ENCODE results near the gene ARHGDIG.

Gene ARHGDIG

DNA sequence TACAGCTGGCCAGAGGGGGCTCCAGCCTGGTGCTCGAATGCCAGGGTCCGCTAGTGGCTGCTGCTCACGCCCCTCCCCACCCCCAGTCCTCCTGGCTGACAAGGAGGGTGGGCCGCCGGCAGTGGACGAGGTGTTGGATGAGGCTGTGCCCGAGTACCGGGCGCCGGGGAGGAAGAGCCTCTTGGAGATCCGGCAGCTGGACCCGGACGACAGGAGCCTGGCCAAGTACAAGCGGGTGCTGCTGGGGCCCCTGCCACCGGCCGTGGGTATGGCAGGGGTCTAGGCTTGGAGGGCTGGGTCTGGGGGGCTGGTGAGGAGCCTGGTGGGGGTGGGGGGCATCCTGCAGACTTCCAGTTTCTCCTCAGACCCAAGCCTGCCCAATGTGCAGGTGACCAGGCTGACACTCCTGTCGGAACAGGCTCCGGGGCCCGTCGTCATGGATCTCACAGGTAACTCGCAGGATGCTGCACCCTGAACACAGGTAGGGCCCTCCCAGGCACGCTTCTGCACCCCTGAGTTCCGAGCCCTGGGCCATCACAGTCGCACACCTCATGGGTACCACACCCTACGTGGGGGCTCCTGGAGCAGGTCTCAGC is 1.4 kb downstream of the ARHGDIG start:
- DNase-seq = no peak

DNA sequence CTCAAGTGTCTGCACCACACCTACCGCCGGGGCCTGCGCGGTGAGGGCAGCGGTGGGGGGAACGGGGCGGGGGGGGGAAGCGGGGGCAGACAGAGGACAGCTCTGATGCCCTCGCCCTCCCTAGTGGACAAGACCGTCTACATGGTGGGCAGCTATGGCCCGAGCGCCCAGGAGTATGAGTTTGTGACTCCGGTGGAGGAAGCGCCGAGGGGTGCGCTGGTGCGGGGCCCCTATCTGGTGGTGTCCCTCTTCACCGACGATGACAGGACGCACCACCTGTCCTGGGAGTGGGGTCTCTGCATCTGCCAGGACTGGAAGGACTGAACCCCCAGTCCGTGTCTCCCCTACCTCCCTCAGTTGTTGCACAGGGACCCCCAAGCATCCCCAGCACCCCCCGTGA is 2.1 kb downstream of the ARHGDIG start:
- no peak for DNase-seq

DNA sequence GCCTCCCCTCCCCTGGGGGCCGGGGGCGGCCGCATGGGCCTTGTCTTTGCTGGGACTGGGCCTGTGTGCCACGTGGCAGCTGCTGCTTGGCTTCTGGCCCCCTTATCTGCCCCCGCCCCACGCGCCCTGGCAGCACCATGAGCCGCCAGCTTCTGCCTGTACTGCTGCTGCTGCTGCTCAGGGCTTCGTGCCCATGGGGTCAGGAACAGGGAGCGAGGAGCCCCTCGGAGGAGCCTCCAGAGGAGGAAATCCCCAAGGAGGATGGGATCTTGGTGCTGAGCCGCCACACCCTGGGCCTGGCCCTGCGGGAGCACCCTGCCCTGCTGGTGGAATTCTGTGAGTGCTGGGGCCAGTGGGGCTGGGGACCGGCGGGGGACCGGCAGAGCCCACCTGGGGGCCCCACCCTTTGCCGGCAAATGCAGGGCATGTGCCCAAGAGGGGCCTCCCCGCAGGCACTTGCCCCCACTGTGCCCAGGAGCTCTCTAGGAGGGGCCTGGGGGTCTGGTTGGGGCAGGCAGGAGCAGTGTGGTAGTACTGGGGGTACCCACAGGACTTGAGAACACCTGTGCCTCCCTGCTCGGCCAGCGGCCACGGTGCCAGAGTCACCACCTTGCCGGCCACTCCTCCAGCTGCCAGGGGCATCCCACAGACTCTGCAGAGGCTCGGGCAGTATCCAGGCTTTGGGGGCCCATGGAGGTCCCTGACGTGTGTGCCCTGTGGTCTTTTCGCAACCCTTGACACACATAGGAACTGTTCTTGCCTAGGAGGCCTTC is 2.8 kb downstream of the ARHGDIG start, which contains the start of gene PDIA2:
Gene PDIA2 (plus strand): TSS at position 132 of the 773 bp plus-strand sequence. CDS start 6 bp downstream, at position 138.
- no peak for DNase-seq

DNA sequence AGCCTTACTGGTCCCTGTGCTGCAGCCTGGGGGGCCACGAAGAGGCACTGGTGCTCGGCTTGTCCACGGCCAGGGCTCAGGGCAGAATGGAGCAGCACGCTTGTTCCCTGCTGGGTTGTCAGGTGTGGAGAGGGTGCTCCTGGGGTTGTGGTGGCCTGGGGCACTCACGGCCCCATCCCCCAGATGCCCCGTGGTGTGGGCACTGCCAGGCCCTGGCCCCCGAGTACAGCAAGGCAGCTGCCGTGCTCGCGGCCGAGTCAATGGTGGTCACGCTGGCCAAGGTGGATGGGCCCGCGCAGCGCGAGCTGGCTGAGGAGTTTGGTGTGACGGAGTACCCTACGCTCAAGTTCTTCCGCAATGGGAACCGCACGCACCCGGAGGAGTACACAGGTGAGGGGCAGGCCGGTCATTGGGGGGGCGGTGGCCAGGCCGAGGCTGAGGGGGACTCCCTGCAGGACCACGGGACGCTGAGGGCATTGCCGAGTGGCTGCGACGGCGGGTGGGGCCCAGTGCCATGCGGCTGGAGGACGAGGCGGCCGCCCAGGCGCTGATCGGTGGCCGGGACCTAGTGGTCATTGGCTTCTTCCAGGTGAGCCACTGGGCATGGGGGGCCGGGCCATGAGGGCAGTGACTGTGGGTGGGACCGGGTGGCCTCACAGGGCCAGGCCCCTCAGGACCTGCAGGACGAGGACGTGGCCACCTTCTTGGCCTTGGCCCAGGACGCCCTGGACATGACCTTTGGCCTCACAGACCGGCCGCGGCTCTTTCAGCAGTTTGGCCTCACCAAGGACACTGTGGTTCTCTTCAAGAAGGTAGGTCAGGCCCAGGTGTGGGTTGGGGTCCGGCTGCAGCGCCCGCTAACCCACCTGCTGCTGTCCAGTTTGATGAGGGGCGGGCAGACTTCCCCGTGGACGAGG is 4.1 kb downstream of the ARHGDIG start:
- no peak for DNase-seq

DNA sequence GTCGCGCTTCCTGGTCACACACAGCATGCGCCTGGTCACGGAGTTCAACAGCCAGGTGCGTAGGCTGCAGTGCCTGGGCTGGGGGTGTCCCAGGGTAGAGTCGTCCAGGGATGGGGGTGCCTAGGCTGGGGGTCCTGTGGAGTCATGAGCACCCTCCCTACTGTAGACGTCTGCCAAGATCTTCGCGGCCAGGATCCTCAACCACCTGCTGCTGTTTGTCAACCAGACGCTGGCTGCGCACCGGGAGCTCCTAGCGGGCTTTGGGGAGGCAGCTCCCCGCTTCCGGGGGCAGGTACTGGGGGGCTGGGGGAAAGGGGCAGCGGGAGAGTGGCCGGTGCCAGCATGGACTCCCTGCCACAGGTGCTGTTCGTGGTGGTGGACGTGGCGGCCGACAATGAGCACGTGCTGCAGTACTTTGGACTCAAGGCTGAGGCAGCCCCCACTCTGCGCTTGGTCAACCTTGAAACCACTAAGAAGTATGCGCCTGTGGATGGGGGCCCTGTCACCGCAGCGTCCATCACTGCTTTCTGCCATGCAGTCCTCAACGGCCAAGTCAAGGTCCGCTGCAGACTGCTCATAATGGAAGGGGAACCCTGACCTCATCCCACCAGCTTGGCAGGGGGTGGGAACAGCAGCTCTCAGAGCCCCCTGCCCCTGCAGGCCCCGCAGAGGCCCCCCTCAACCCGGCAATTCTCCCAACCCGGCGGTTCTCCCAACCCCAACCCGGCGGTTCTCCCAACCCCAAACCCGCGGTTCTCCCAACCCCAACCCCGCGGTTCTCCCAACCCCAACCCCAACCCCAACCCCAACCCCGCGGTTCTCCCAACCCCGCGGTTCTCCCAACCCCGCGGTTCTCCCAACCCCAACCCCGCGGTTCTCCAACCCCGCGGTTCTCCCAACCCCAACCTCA is 5.0 kb downstream of the ARHGDIG start:
- DNase-seq = no peak

DNA sequence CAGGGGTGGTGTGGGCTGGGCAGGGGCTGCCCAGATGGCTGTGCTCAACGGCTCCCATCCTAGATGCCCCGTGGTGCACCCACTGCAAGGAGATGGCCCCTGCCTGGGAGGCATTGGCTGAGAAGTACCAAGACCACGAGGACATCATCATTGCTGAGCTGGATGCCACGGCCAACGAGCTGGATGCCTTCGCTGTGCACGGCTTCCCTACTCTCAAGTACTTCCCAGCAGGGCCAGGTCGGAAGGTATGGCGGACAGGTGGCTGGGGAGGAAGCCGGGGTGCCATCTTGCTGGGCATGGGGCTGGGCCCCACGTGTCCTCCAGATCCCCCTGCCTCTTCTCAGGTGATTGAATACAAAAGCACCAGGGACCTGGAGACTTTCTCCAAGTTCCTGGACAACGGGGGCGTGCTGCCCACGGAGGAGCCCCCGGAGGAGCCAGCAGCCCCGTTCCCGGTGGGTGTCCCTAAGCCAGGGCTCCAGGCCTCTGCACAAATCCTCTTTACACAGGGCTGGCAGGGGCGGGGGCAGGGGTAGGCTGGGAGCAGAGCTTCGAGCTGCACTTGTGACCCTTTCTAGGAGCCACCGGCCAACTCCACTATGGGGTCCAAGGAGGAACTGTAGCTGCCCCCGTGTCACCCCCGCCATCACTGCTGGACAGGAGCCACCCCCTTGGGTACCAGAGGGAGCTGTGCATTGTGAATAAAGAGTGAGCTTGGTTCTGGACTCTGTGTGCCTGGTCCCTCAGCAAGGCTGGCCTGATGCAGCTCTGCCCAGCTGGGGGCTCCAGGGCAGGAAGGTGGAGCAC is 6.3 kb downstream of the ARHGDIG start:
- DNase-seq = no peak

DNA sequence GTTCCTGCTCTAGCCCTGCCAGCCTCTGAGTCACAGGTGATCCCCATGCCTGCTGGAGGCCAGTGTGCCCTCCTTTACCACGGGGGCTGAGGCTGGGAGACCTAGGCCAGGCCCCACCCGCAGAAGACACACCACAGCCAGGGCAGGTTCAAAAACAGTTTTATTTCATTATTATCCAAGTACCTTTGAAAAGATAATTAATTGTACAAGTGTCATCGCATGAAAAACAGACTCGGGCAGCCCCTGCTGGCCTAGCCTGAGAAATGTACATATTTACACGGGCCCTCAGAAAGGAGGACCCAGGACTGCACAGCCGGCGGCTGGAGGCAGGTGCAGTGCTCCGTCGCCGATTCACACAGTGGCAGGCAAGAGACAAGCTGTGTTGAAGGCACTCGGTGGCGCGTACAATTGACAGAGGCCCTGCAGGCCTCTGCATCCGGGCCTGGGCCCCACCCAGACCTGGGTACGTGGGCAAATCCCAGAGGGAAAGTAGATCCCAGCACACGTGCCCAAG is 7.0 kb downstream of the ARHGDIG start:
- DNase-seq = peak; percentile 34 to 73 (median 47)

DNA sequence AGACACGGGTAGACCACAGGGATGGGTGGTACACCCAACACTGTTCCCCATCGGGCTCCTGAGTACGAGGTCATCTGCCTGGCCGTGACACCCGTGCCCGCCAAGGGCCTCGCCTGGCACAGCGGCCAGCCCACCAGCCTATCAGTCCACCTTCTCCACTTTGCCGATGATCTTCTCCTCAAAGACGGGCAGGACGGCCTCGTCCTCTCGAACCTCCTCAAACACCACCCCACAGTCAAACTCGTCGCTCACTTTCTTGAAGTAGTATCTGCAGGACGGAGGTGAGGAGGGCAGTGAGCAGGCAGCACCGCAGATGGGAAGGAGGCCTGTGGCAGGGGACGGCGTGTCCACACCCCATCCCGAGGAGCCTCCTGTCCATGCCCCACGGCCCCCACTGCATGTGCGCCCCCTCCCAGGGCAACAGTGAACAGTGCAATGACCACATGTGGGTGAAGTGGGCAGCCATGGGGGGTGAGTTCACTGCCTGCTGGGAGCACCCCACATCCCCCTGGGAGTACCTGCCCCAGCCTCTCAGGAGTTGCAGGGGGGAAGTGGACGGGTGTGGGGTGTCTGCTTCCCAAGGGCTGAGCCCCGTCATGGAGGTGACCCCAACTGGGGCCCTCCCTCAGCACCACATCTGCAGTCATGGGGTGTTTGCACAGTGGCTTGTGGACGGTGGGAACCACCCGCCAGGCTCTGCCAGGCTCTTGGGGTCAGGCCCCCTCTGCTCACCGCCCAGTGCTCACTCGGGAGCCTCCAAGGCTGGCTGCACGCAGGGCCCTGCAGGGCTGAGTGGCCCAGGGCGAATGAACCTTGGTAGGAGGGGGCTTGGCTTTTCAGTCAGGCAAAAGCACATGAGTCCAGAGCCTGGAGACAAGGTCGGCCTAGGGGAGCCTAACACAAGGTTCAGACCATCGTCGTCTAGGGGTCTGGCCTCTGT is 7.9 kb downstream of the ARHGDIG start:
- DNase-seq = no peak

DNA sequence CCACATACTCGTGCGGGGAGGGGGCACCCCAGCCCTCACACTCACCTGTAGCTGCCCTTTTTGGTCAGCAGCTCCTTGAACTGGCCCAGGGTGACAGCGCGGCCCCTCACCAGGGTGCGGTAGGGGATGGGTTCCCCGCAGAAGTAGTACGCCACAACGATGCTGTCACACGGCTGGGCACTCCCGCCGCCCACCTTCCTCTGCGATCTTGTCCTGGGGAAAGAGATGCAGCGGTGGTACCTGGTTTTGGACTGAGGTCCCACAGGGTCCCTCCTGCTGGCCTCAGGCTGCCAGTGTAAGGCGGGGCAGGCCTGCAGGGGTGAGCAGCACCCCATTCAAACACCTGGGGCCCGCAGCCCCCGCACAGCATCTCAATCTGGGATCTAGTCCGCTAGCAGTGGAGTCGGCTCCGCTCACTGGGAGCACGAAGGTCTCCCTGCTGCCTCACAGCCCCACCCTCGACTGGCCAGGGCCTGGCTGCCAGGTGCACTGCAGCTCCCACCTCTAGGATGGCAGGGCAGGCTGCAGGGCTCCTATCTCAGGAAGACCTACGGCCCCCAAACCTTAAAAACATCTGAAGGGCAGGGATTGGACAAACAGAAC is 9.1 kb downstream of the ARHGDIG start:
- DNase-seq = no peak

DNA sequence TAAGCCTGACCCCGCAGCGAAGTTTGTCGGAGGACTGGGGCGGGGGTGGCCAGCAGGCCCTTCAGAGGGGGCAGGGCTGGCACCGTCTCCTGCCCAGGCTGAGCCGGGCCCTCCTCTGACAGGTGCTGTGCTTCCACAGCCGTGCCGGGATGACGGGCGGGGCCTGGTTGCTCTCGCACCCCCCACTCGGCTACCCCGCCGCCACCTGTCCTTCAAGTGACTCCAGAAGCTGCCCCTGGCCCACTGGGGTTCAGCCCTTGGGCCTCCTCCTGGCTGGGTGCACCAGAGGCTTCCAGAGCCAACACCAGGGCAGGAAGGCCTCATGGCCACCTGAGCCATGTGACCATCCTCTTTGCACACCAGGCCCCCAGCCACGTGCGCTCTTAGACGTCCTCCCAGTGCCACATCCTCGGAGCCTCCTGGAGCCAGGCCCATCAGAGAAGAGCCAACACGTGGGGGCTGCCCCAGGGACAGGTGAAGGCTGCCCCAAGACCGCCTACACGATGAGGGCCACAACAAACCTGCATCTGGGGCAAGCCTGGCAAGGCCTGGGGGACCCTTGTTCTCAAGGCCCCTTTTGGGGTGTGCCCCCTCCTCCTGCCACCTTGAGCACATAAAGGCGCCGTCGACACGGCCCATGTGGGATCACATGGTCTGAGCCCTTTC is 9.8 kb downstream of the ARHGDIG start:
- no peak for DNase-seq

DNA sequence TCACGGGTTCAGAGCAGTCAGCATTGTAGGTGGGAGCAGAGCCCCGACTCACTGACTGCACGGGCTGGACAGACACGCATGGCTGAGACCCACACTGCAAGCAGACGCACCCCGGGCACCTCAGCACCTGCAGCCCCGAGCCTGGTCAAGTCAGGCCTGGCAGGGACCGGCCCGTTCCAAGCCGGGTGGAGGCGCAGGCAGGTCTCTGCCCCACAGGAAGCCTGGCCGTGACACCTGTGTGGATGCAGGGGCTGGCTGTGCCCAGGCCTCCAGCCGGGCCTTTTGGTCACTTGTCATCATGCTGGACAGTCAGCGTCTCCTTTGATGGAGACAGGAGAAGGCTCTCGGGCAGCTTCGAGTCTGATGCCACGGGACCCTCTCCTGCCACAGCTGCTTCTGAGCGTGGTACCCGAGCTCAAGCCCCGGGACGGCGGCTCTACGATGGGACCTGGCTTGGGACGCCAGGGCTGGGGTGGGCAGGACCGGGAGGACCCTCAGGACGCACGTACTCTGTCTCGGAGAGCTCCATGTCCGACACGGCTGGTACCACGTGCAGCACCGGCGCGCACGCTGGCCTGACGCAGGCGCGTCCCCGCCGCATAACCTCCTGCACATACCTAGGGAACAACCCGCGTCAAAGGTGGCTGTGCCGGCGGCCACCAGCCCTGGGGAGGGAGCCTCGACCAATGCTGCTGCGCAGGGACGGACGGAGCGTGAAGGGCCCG is 10.5 kb downstream of the ARHGDIG start:
- no peak for DNase-seq

DNA sequence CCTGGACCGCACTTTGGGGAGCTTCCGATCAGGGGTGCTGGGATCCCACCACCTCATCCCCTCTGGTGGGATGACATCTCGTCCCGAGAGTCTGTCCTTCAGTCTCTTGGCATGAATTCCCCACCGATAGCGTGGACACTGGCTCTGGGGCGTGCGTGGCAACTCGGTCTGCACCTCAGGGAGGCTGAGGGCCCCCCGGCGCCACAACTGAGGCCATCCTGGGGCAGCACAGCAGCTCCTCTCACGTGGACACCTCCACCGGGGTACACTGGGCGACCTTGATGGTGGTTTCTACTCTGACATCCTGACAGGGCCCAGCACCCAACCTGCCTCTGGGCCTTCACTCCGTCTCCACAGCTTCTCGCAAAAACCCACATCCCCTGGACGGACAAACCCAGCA is 11.1 kb downstream of the ARHGDIG start:
- no peak for DNase-seq

DNA sequence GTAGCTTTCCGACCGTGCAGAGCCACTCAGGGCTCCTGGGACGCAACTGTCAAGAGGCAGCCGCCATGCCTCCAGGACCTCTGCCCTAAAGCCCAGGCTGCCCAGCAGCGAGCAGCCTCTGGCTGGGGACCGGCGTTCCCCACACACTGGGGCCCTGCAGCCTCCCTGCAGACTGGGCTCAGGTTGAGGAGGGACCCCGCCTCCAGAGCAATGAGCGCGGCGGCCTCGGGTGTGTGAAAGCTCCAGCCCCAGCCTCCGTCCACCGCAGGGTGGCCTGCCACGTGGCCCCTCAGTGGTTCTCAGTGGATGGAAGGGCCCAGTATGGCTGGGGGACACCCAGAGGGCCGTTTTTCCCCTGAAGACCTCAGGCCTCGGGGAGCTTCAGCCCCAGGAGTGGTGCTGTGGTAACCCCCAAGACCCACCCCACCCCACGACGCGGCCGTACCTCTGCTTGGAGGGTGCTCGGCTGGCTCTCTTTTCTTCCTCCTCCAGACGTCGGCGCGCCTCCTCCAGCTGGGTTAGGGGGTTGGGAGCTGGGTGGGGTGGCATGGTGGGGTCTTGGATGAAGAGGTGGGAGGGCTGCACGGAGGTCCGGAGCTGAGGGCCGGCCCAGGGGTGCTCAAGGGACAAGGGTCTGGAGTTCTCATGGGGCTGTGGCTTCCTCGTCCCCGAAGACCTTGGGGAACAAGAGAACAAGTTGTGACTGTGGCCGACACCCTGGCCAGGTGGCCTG is 12.8 kb downstream of the ARHGDIG start:
- no peak for DNase-seq

DNA sequence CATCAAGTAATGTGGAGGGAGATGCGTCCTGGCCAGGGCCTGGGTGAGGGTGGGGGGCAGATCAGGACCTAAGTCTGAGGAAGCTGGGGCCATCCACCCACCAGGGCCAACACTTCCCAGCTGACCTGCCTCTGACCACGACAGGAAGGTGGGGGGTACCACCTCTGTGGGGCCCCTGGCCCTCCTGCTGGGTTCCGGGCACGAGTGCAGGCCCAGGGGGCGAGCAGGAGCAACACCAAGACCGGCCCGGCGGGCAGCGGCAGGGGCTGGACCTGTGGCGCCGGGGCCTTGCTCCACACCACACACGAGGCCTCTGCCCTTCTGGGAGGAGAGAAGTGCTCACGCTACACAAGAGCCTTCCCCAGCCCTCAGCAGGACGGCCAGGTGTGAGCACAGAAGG is 15.9 kb downstream of the ARHGDIG start:
- DNase-seq = no peak

DNA sequence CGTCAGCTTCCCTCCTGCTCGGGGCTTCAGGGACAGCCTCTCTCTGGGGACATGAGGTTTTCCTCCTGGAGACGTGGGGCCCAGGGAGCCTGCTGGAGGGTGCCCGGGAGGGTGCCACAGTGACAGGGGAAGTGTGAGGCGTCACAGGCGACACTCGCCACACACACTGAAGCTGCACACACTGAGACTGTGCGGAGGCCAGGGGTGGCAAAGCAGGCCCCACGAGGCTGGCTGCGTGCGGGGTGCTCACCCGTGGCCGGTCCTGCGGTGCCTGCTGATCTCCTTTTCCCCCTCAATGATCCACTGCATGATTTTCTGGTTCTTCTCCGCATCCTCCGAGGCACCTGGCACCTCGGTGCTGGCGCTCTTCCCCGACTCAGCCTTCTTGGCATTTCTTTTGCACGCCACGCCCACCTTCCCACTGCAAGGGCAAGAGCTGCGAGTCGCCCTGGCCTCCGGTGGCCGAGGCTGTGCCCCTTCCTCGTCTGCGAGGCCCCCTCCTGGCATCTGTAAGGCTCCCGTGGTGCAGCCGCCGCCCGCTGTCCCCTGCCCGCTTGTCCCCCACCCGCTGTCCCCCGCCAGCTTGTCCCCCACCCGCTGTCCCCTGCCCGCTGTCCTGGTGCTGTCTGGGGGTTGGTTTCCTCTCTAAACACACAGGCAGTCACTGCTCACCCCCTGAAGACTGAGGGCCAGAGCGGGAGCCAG is 16.6 kb downstream of the ARHGDIG start:
- no peak for DNase-seq

DNA sequence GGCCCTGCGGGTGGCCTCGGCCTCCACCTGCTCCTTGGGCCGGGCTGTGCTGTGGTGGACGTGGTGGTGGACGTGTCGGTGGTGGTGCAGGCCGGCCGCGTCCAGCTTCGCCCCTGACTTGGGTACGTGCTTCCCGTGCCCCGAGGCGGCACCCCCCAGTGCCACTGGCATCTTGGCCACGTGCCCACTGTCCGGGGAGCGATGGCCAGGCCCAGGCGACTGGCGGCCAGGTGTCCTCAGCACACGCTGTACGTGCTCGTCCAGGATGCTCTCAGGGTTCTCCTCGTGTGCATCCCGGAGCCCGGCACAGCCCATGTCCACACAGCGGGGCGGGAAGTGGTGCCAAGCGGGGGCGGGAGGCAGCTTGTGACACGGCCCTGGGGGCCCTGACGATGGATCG is 17.4 kb downstream of the ARHGDIG start:
- no peak for DNase-seq

DNA sequence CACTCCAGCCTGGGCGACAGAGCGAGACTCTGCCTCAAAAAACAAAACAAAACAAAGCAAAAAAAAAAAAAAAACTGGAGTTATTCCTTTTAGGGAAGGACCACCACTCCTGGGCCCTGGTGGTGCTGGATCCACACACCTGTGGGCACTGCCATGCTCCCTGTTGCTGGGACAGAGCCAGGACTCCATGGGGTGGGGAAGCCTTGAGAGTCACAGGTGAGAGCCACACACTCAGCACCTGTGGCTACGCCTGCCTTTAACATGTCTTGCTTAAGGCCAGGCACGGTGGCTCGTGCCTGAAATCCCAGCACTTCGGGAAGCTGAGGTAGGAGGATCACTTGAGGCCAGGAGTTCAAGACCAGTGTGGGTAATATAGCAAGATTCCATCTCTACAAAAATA is 20.8 kb downstream of the ARHGDIG start:
- no peak for DNase-seq

Data from NCI-H1417 (cell line).